ENCODE data around the gene XYLT1. TPM values are rescaled to one million over a fixed set of nuclear protein-coding genes. Genes with fewer than 3 reads are reported as not detected.

Gene XYLT1
- total and polyA plus RNA-seq, 9 of the 15 experiments (the other 6 are each of a cell fraction or from before 2014, with no cell fraction given): 0.03 to 0.09 (median 0.08) TPM; not detected in 6

- DNase-seq (ENCODE audit: extremely low read depth in 1 of 4, low spot score in 3 of 4) (peak; percentile 3 to 24 (median 18)), FAIRE-seq (no peak), ATAC-seq (no peak)
- Histone ChIP-seq H3K36me3 (ENCODE audit: control insufficient read depth, insufficient read depth, low read length) (no peaks in the 10 kb centered on the region), H4K20me1 (replicated peaks; ENCODE audit: control insufficient read depth, insufficient read depth, low read length) (peaks cover 9% of the 10 kb centered on the region), H3K27me3 (ENCODE audit: control insufficient read depth in 2 of 2, insufficient read depth in 2 of 2, low read length in 2 of 2) (peaks cover 17 to 27% of the 10 kb centered on the region in 2 experiments), H3K9me1 (ENCODE audit: control insufficient read depth, insufficient read depth, low read length) (no peaks in the 10 kb centered on the region), H3K4me1 (replicated peaks in 1 of 2; ENCODE audit: control insufficient read depth in 2 of 2, insufficient read depth in 2 of 2, low read length in 2 of 2) (no peaks in the 10 kb centered on the region), H3K79me2 (ENCODE audit: control insufficient read depth, insufficient read depth, low read length) (no peaks in the 10 kb centered on the region), H3K4me2 (ENCODE audit: insufficient read depth, low read length) (no peak overlapping the region), H3K9ac (ENCODE audit: insufficient read depth in 1 of 2, low read depth in 2 of 2, low read length in 2 of 2) (no peak overlapping the region), H3K27ac (ENCODE audit: extremely low read depth, low read depth, low read length) (no peak overlapping the region), H3K9me3 (replicated peaks; ENCODE audit: control insufficient read depth, insufficient read depth, low read depth, low read length) (no peaks in the 10 kb centered on the region), H3K4me3 (no peak overlapping the region), H2AFZ (ENCODE audit: low read depth, low read length) (no peak overlapping the region)
- CTCF ChIA-PET (ENCODE audit: low intra/inter-chr PET ratio): no interaction called here
- TF ChIP-seq JUND (IDR thresholded peaks at IDR 0.05; ENCODE audit: borderline replicate concordance, low read depth, low read length) (0 out of 2 replicates have a peak, but pooled peaks have one; percentile 9), JUND (tag; IDR thresholded peaks at IDR 0.05; ENCODE audit: borderline replicate concordance, low read depth, low read length) (no peak), HLTF (IDR thresholded peaks at IDR 0.05) (no peak)
- POLR2A ChIA-PET: interaction anchor here (1.9 to 2.0 kb wide), 2 partner anchors 11 to 12 kb away, joined by 4 to 5 read pairs; no protein-coding TSS in a partner anchor
- in situ Hi-C loops (cut with MboI): no loop called here
- intact Hi-C loops (cut with micrococcal nuclease): no loop called here
- no TSS peak for BruUV-seq (replicated peaks)
- WGBS (ENCODE audit: insufficient coverage, low coverage, missing lambda C conversion rate): 1% methylated on average over 18 of the region's 18 CpGs
Measured at GRCh38 chr16:17160285-17160853, 310.4 kb downstream of the XYLT1 start.

- Histone ChIP-seq H3K27ac (ENCODE audit: extremely low read depth, low read depth, low read length) (no peak overlapping the region), H3K4me2 (ENCODE audit: insufficient read depth, low read length) (no peak overlapping the region), H3K36me3 (ENCODE audit: control insufficient read depth, insufficient read depth, low read length) (no peaks in the 10 kb centered on the region), H3K9me3 (replicated peaks; ENCODE audit: control insufficient read depth, insufficient read depth, low read depth, low read length) (no peaks in the 10 kb centered on the region), H3K4me3 (no peak overlapping the region), H2AFZ (ENCODE audit: low read depth, low read length) (no peak overlapping the region), H3K79me2 (ENCODE audit: control insufficient read depth, insufficient read depth, low read length) (no peaks in the 10 kb centered on the region), H3K4me1 (replicated peaks in 1 of 2; ENCODE audit: control insufficient read depth in 2 of 2, insufficient read depth in 2 of 2, low read length in 2 of 2) (no peaks in the 10 kb centered on the region), H3K9me1 (ENCODE audit: control insufficient read depth, insufficient read depth, low read length) (no peaks in the 10 kb centered on the region), H4K20me1 (replicated peaks; ENCODE audit: control insufficient read depth, insufficient read depth, low read length) (peaks cover 9% of the 10 kb centered on the region), H3K9ac (ENCODE audit: insufficient read depth in 1 of 2, low read depth in 2 of 2, low read length in 2 of 2) (no peak overlapping the region), H3K27me3 (ENCODE audit: control insufficient read depth in 2 of 2, insufficient read depth in 2 of 2, low read length in 2 of 2) (peaks cover 17 to 27% of the 10 kb centered on the region in 2 experiments)
- 9% methylated on average over 12 of the region's 12 CpGs for WGBS (ENCODE audit: insufficient coverage, low coverage, missing lambda C conversion rate)
- intact Hi-C loops (cut with micrococcal nuclease): loop anchor here (10.0 kb wide), 2 partner anchors 165 to 295 kb away; no protein-coding TSS in a partner anchor
- ChIA-PET CTCF (ENCODE audit: low intra/inter-chr PET ratio) (no interaction called here), POLR2A (interaction anchor here (0.7 to 2.0 kb wide), 2 partner anchors 10 to 554 kb away, joined by 3 to 5 read pairs; no protein-coding TSS in a partner anchor)
- no peak for FAIRE-seq
- DNase-seq (ENCODE audit: extremely low read depth in 1 of 4, low spot score in 3 of 4): no peak
- no peak for ATAC-seq
- in situ Hi-C loops (cut with MboI): no loop called here
- no TSS peak for BruUV-seq (replicated peaks)
- TF ChIP-seq TOE1 (IDR thresholded peaks at IDR 0.05; ENCODE audit: borderline replicate concordance) (no peak), TOE1 (CRISPR knock-in tag; IDR thresholded peaks at IDR 0.05; ENCODE audit: borderline replicate concordance, low read depth) (no peak), REST (IDR thresholded peaks at IDR 0.05; ENCODE audit: borderline replicate concordance) (peak; percentile 23; the same call in 1 of the 2 replicates), REST (CRISPR knock-in tag; IDR thresholded peaks at IDR 0.05; ENCODE audit: low read depth) (no peak)
Measured at GRCh38 chr16:17159617-17160016, 311.1 kb downstream of the XYLT1 start.

Measured in K562 (cell line).